HG03342 (cell line): Measurements from ENCODE around the gene KIDINS220.
A peak's percentile ranks its signal among the peaks of the same experiment; 100 is the strongest.

Experiments
- ATAC-seq: cut with Tn5 transposase; IDR thresholded peaks from one replicate; pipeline ENCODE4 v1.9.1; 2021; ENCODE audit warnings: mild to moderate bottlenecking, moderate library complexity; ENCODE audit not compliant: unreplicated experiment

Gene KIDINS220

DNA sequence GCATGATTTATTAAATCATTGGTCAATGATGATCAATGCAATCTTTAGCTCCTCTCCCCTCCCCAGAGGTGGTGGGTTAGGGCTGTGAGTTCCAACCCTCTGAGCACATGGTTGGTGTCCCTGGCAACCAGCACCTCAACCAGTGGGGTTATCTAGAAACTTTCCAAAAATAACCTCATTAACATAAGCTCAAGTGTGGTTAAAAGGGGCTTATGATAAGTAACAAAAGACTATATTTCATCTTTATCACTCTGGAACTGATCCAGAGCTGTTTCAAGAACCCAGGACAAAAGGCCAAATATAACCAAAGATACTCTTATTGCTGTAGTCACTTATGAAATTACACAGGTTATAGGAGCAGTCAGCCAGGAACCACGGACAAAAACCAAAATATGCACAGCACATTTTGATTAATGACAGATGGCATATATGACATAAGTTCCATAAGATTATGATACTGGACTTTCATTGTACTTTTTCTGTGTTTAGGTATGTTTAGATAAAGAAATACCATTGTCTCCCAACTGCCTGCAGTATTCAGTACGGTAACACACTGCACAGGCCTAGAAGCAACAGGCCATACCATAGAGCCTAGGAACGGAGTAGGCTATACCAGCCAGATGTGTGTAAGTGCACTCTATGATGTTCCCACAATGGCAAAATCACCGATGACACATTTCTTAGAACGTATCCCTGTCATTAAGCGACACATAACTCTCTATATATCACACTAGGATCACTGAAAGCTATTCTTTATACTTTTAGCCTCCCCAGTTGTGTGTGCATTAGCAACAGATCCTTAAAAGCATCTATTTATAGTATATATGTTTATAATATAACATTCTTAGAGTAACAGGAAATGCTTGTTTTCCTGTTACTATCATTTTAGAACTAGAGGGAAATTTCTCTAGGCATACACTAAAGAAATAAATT lies 31.9 kb downstream of the KIDINS220 start:
- no peak for ATAC-seq

DNA sequence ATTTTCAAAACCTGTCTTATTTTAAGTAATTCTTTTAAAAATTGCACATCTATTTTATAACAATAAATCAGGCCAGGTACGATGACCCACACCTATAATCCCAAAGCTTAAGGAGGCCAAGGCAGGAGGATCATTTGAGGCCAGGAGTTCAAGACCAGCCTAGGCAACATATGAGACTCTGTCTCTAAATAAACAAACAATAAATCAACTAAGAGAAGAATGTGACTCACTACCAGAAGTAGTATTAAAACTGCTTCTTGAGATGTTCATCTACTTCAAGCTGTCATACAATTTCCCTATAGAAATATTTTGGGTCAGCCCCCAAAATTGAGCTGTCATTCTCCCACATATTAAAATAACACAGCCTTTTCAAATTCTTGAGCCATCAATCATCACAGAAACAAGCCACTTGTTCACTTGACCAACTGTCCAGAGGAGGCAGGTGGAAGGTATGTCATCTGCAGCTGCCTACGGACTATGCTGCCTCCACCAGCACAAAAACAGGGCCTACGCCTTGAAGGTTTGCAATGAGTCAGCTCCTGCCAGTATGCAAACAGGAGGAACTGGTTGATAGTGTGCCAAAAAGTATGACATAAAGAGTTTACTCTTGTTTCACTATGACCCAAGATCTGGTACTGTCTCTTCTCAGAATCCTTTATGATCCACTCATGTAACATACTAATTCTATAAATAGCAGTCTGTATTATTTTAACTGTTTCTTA lies 33.6 kb downstream of the KIDINS220 start:
- peak; percentile 99 for ATAC-seq

DNA sequence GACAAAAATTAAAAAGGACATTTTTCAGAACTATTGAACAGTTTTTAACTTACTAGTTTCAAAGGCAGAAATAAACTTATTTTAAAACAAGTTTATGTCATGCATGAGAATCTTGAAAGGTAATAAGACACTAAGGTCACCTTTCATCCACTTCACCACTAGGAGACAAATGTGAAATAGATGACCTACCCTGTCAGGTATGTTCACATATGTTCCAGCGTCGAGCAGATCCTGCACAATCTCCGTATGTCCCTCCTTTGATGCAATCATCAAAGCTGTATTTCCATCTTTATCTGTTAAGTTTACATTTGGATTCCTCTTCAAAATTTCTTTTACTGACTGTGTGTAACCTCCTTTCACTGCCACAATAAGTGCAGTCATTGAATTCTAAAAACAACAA lies 34.7 kb downstream of the KIDINS220 start:
- no peak for ATAC-seq

DNA sequence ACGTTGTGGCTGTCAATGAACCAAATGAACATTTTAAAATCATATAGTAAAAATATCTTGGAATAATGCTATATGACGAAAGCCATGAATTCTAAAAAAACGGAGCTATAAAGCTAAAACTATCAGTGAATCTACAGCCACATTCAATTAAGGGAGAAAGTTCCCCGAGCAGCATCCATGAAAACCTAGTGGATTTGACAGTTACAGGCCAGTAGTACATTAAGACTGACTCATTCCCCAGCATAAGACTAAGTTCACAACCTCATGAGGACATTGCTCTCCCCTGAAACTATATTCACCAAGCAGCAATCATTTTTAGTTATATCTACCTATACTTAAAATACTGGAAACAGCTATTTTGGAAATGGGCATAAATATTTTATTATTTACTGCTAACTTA lies 36.6 kb downstream of the KIDINS220 start:
- ATAC-seq: no peak

- ATAC-seq: no peak
Observed at GRCh38 chr2:8800218-8800617, 37.2 kb downstream of the KIDINS220 start.

- ATAC-seq: no peak
Observed at GRCh38 chr2:8799004-8799403, 38.4 kb downstream of the KIDINS220 start.

- ATAC-seq: no peak
Observed at GRCh38 chr2:8798393-8798792, 39.0 kb downstream of the KIDINS220 start.

DNA sequence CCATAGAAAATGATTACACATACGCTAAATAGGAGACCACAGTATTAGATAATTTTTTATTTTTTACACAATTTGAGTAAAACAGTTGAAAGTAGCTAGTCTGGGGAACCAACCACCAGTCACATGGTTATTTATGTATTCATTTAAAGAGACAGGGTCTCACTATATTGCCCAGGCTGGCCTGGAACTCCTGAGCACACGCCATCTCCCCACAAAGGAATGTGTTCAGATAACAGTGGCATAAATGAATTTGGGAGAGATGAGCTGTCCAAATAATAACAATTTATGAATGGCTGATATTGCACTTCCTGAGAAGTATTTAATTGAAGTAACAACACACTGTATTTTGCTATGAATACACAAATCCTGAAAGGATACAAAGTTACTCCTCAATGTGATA lies 39.7 kb downstream of the KIDINS220 start:
- no peak for ATAC-seq

- ATAC-seq: no peak
Observed at GRCh38 chr2:8796878-8797550, 40.4 kb downstream of the KIDINS220 start.

DNA sequence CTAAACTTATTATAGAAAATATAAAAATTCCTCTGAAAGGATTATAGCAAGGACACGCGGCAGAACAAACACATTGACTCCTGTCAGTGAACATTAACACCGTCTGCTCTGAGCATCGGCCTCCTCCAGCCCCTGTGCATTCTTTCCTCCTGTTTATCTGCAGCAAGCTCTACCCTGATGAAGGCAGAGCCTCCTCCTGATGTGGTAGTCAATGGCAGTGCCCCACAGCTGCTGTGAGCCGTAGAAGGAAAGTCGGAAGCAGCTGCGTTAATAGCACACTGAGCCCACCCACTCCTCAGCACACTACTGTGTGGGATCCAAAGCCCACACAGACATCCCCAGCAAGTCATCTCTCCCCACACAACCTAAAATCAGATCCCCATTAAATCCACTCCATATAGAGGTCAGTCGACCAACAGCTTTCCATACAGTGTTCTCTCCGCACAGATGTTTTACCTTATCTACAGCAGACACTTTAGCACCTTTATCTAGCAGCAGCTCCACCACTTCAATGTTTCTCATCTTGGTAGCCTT lies 41.0 kb downstream of the KIDINS220 start:
- ATAC-seq: no peak

GRCh38 chr2:8794923-8795825 lies 42.2 kb downstream of the KIDINS220 start:
- no peak for ATAC-seq

- ATAC-seq: no peak
Observed at GRCh38 chr2:8790739-8791162, 46.7 kb downstream of the KIDINS220 start.

DNA sequence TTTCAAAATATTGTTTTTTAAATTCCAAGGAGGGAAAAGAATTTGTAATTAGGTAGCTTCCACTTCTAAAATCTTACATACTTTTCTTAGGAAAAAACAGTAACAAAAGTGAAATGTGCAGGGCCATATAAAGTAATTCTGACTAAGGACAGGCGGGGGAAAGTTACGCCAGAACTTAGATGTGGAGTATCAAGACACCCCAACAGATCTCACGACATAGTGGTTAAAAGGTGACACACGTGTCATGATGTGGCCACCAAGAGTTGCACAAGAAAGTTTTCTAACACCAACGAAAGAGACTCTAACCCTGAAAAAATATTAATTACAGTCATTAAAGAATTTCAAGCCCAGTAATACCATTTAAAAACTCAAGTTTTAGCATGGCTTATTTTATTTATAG lies 51.0 kb downstream of the KIDINS220 start:
- ATAC-seq: no peak

DNA sequence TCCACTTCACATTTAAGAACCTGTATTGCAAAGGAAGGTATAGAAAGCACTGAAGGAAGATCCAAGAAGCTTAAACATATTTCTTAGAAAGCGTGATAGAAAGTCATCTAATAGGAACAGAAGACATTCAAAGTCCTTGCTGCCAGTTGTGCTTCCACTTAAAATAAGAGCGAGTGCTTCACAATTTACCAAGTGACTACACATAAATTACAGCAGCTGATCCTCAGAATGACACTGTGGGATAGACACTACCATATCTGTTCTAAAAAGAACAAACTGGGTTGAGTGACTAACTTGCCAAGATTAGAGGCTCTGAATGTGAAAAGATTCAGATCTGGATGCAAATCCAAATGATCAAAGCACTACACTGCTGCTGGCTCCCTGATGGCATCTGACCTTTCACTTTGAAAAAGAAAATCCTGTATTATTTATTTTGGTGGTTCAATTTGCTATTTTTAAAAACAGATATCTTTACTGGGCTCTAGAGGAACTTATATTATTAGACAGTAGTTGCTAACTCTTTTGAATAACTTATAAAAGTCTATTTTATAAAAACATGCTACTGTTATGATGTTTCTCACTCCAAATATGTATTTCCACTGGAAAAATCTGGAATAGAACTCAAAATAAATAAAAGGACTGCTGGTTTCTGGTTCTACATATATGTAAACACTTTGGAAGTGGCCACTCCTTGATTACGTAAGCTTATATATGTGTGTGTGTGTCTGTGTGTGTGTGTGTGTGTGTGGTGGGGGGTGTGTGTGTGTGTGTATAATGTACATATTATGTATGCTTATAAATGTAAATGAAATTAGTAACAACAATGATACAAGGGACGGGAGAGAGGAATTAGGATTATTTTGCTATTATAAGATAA lies 57.4 kb downstream of the KIDINS220 start:
- no peak for ATAC-seq

- ATAC-seq: no peak
Observed at GRCh38 chr2:8774371-8774770, 63.0 kb downstream of the KIDINS220 start.

DNA sequence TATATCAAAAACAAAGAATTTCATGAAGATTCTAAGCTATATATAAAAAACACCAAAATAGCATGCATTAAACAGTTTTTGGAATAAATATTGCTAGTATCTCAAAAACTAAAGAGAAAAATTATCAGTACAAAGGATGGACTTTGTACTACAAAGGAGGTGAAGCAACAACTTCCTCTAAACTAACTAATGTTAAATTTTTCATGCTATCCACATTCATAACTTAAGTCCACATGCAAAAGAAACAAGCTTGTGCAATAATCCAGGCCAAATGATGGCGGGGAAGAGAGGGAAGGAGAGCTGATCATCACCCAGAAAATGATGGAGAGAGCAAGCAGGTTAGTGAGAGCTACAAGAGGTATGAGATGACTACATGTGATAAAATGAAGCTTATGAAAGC lies 70.1 kb downstream of the KIDINS220 start:
- ATAC-seq: no peak

- no peak for ATAC-seq
Observed at GRCh38 chr2:8761529-8762164, 75.8 kb downstream of the KIDINS220 start.

GRCh38 chr2:8756716-8757115 lies 80.7 kb downstream of the KIDINS220 start:
- ATAC-seq: no peak

- ATAC-seq: no peak
Observed at GRCh38 chr2:8756230-8756629, 81.2 kb downstream of the KIDINS220 start.
